Stimulated activated naive B cell treated with anti-CD40 and anti-IgM and Interleukin-4, amounts not matched to agents 10 μg/mL and 1 μg/mL and 100 μg/mL, for 72 hours (primary cell): ENCODE data around the gene UBFD1.
"Not testable (repeated sequence)": the region's sequence is repeated elsewhere in the genome, so short reads cannot be mapped to it uniquely, and the experiment has no call there.

Experiments
- ATAC-seq, 2 donors: fragments of 150-1000 bp; cut with Tn5 transposase; replicated peaks; 2 replicates each; pipeline ENCODE4 v1.10.0; 2021; ENCODE audit warnings: moderate library complexity in 1 of 2
- DNase-seq: peaks from one replicate; pipeline ENCODE4 v3.0.0; 2021
- H3K27ac Mint-ChIP-seq: one replicate; pipeline ENCODE4 v1.8.0; 2022; ENCODE audit warnings: mild to moderate bottlenecking, mixed read lengths
- H3K27me3 Mint-ChIP-seq, 2 donors: one replicate each; pipeline ENCODE4 v1.8.0; 2022; ENCODE audit warnings: mixed read lengths in 2 of 2
- H3K36me3 Mint-ChIP-seq, 2 donors: one replicate each; pipeline ENCODE4 v1.8.0; 2022; ENCODE audit warnings: mixed read lengths in 2 of 2, mild to moderate bottlenecking in 1 of 2
- H3K4me1 Mint-ChIP-seq, 2 donors: one replicate each; pipeline ENCODE4 v1.8.0; 2022; ENCODE audit warnings: mixed read lengths in 2 of 2, mild to moderate bottlenecking in 1 of 2
- H3K4me3 Mint-ChIP-seq, 2 donors: one replicate each; pipeline ENCODE4 v1.8.0; 2022; ENCODE audit warnings: mild to moderate bottlenecking in 2 of 2, mixed read lengths in 2 of 2, moderate library complexity in 1 of 2
- H3K9me3 Mint-ChIP-seq, 2 donors: one replicate each; pipeline ENCODE4 v1.8.0; 2022; ENCODE audit warnings: mixed read lengths in 2 of 2, mild to moderate bottlenecking in 1 of 2

The UBFD1 gene

GRCh38 chr16:23537390-23537789 is 20.1 kb upstream of the UBFD1 start:
- Mint-ChIP-seq H3K4me1 (no peaks in the 10 kb centered on the region), H3K9me3 (no peaks in the 10 kb centered on the region), H3K27ac (no peak overlapping the region), H3K36me3 (peaks cover 27 to 28% of the 10 kb centered on the region in 2 donors), H3K27me3 (no peaks in the 10 kb centered on the region), H3K4me3 (no peak overlapping the region)
- no peak for DNase-seq
- ATAC-seq, result no peak

DNA sequence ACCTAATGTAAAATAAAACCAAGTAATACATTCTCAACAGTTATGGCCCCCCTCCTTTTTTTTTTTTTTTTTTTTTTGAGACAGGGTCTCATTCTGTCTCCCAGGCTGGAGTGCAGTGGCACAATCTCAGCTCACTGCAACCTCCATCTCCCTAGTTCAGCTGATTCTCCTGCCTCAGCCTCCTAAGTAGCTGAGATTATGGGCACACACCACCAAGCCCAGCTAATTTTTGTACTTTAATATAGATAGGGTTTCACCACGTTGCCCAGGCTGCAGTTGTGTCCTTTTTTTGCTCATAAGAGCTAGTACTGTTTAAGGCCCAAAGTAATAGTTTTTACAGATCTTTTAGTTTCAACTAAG is 18.6 kb upstream of the UBFD1 start:
- no peaks in the 10 kb centered on the region for H3K27me3 Mint-ChIP-seq

DNA sequence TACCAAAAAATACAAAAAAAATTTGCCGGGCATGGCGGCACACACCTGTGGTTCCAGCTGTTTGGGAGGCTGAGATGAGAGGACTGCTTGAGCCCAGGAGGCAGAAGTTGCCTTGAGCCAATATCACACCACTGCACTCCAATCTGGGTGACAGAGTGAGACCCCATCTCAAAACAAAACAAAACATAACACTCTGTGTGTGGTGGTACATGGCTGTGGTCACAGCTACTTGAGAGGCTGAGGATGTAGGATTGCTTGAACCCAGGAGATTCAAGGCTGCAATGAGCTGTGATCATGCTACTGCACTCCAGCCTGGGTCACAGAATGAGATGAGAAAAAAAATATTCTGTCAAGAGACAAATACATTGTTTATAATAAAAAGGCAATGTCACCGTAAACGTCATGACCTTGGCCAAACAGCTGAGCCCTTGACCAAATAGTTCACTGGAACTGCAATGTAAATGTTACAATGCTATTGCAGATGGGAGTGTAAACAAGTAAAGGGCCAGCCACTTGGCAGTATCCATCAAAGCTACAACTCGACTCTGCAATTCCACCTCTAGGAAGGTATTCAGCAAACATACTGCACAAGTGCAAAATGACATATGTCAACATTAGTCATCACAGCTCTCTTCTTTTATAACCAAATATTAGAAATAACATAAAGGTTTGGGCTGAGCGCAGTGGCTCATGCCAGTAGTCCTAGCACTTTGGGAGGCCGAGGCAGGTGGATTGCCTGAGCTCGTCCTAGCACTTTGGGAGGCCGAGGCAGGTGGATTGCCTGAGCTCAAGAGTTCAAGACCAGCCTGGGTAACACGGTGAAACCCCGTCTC is 17.3 kb upstream of the UBFD1 start:
- H3K27me3 Mint-ChIP-seq, result no peaks in the 10 kb centered on the region
- no peak overlapping the region for H3K4me3 Mint-ChIP-seq
- H3K4me1 Mint-ChIP-seq, result no peaks in the 10 kb centered on the region
- DNase-seq, result no peak
- no peaks in the 10 kb centered on the region for H3K9me3 Mint-ChIP-seq
- ATAC-seq, result no peak
- no peak overlapping the region for H3K27ac Mint-ChIP-seq
- H3K36me3 Mint-ChIP-seq, result peaks cover 12 to 27% of the 10 kb centered on the region in 2 donors

More for the DNA sequence above, 18.6 kb upstream of the UBFD1 start:
- no peaks in the 10 kb centered on the region for H3K4me1 Mint-ChIP-seq
- H3K36me3 Mint-ChIP-seq, result peaks cover 18 to 25% of the 10 kb centered on the region in 2 donors
- DNase-seq (no peak), ATAC-seq (no peak)
- no peaks in the 10 kb centered on the region for H3K9me3 Mint-ChIP-seq
- H3K4me3 Mint-ChIP-seq, result no peak overlapping the region
- H3K27ac Mint-ChIP-seq, result no peak overlapping the region

DNA sequence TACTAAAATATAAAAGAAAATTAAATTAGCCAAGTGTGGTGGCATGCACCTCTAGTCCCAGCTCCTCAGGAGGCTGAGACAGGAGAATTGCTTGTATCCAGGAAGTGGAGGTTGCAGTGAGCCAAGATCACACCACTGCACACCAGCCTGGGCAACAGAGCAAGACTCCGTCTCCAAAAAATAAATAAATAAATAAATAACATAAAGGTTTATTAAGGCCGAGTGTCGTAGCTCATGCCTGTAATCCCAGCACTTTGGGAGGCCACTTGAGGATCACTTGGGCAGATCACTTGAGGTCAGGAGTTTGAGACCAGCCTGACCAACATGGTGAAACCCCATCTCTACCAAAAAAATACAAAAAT is 16.7 kb upstream of the UBFD1 start:
- not testable (repeated sequence) for ATAC-seq, DNase-seq, H3K4me3 Mint-ChIP-seq, H3K27ac Mint-ChIP-seq, H3K4me1 Mint-ChIP-seq, H3K9me3 Mint-ChIP-seq, H3K27me3 Mint-ChIP-seq
- H3K36me3 Mint-ChIP-seq, result peaks cover 12 to 27% of the 10 kb centered on the region in 2 donors

DNA sequence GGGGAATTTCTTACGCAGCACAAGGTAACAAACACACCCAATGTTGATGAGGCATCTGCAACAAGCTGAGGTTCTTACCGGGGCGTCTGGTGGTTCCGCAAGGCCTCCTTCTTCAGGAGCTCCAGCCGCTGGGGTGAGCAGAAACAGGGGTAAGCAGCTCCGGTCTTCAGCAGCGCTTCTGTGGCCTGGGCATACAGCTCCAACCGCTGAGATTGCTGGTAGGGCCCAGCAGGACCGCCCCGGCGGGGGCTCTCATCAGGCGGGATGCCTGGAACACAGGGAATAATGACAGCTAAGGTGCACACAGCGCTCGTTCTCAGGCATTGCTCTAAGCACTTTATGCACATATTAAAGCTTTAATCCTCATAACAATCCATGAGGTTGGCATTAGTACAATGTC is 13.1 kb upstream of the UBFD1 start:
- ATAC-seq (no peak), DNase-seq (no peak)
- peaks cover 4 to 8% of the 10 kb centered on the region in 2 donors for H3K4me1 Mint-ChIP-seq
- no peaks in the 10 kb centered on the region for H3K9me3 Mint-ChIP-seq
- H3K27me3 Mint-ChIP-seq, result no peaks in the 10 kb centered on the region
- peaks cover 15 to 38% of the 10 kb centered on the region in 2 donors for H3K36me3 Mint-ChIP-seq
- no peak overlapping the region for H3K27ac Mint-ChIP-seq
- H3K4me3 Mint-ChIP-seq, result no peak overlapping the region

GRCh38 chr16:23549938-23550337 is 7.6 kb upstream of the UBFD1 start:
- H3K4me1 Mint-ChIP-seq, result peaks cover 6 to 8% of the 10 kb centered on the region in 2 donors
- H3K27ac Mint-ChIP-seq, result no peak overlapping the region
- no peaks in the 10 kb centered on the region for H3K9me3 Mint-ChIP-seq
- peaks cover 22 to 42% of the 10 kb centered on the region in 2 donors for H3K36me3 Mint-ChIP-seq
- no peak overlapping the region for H3K4me3 Mint-ChIP-seq
- ATAC-seq, result no peak
- H3K27me3 Mint-ChIP-seq, result no peaks in the 10 kb centered on the region
- DNase-seq, result no peak

DNA sequence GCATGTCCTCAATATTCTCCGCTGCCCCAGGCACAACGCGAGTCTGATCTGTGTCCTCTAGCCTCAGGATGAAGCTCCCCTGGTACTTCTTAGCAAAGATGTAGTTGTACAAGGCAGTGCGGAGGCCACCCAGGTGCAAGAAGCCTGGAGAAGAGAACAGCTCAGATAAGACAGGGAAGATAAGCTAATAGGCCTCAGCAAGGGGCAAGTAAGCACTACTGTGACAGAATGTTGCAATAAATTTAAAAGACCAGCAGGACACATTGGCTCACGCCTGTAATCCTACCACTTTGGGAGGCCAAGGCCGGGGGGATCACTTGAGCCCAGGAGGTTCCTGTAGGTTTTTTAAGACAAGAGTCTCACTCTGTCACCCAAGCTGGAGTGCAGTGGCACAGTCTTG is 5.4 kb upstream of the UBFD1 start:
- H3K4me3 Mint-ChIP-seq, result no peak overlapping the region
- H3K9me3 Mint-ChIP-seq, result no peaks in the 10 kb centered on the region
- no peak overlapping the region for H3K27ac Mint-ChIP-seq
- DNase-seq (no peak), ATAC-seq (no peak)
- no peaks in the 10 kb centered on the region for H3K27me3 Mint-ChIP-seq
- H3K36me3 Mint-ChIP-seq, result peaks cover 21 to 41% of the 10 kb centered on the region in 2 donors
- H3K4me1 Mint-ChIP-seq, result peaks cover 8 to 14% of the 10 kb centered on the region in 2 donors

- ATAC-seq (no peak), DNase-seq (no peak)
- H3K27ac Mint-ChIP-seq, result no peak overlapping the region
- H3K4me3 Mint-ChIP-seq, result no peak overlapping the region
- no peaks in the 10 kb centered on the region for H3K9me3 Mint-ChIP-seq
- H3K4me1 Mint-ChIP-seq, result peaks cover 10 to 13% of the 10 kb centered on the region in 2 donors
- H3K27me3 Mint-ChIP-seq, result no peaks in the 10 kb centered on the region
- H3K36me3 Mint-ChIP-seq, result peaks cover 15 to 27% of the 10 kb centered on the region in 2 donors
Observed at GRCh38 chr16:23554536-23554935, 3.0 kb upstream of the UBFD1 start.

GRCh38 chr16:23557779-23558702 is 514 bp downstream of the UBFD1 start:
- no peak for DNase-seq
- Mint-ChIP-seq H3K36me3 (peaks cover 16 to 25% of the 10 kb centered on the region in 2 donors), H3K4me1 (peaks cover 15 to 26% of the 10 kb centered on the region in 2 donors), H3K9me3 (no peaks in the 10 kb centered on the region), H3K4me3 (peak overlapping the region; percentile 93 to 97), H3K27ac (peak overlapping the region; percentile 98), H3K27me3 (no peaks in the 10 kb centered on the region)
- ATAC-seq, result peak; percentile 16 to 17

DNA sequence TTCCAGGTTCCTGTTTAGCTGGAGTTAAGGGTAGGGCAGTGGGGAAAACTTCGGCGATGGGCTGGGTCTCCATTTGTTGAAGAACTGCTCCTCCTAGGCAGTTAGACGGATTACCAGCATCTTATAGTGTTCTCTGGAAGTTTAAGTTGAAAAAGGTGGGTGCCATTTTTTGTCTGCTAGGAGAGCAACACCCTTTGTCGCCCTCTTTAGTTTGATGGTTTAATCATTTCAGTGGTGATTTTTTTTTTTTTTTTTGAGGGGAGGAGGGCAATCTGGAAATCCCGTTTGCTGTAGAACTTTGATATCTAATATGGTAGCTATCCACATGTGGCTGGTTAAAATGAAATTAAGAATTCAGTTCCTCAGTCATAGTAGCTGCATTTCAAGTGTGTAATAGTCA is 4.1 kb downstream of the UBFD1 start:
- no peak for DNase-seq

DNA sequence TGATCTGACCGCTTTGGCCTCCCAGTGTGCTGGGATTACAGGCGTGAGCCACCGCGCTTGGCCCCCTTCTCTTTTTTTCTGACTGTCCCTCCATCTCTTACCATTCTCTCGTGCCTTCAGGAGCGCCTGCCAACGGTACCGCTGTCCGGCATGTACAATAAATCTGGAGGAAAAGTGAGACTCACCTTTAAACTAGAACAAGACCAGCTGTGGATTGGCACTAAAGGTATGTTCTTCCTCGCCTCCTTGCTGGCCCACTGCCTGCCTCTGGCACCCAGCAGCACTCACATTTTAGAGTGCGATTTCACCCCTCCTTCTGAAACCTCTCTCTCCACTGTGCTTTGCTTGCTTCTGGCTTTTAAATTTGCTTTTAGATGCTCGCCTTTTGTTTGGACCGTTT is 5.0 kb downstream of the UBFD1 start:
- no peaks in the 10 kb centered on the region for H3K27me3 Mint-ChIP-seq
- ATAC-seq (no peak), DNase-seq (no peak)
- H3K27ac Mint-ChIP-seq, result peak overlapping the region; percentile 25
- no peaks in the 10 kb centered on the region for H3K9me3 Mint-ChIP-seq
- no peak overlapping the region for H3K4me3 Mint-ChIP-seq
- H3K36me3 Mint-ChIP-seq, result peaks cover 42 to 49% of the 10 kb centered on the region in 2 donors
- H3K4me1 Mint-ChIP-seq, result peaks cover 11 to 13% of the 10 kb centered on the region in 2 donors

More for the DNA sequence above, 4.1 kb downstream of the UBFD1 start:
- peaks cover 13 to 19% of the 10 kb centered on the region in 2 donors for H3K4me1 Mint-ChIP-seq
- no peak for ATAC-seq
- no peak overlapping the region for H3K4me3 Mint-ChIP-seq
- no peaks in the 10 kb centered on the region for H3K27me3 Mint-ChIP-seq
- peaks cover 36 to 44% of the 10 kb centered on the region in 2 donors for H3K36me3 Mint-ChIP-seq
- H3K9me3 Mint-ChIP-seq, result no peaks in the 10 kb centered on the region
- H3K27ac Mint-ChIP-seq, result no peak overlapping the region

GRCh38 chr16:23563186-23563585 is 5.7 kb downstream of the UBFD1 start:
- DNase-seq (no peak), ATAC-seq (no peak)
- no peak overlapping the region for H3K4me3 Mint-ChIP-seq
- H3K4me1 Mint-ChIP-seq, result peaks cover 11 to 13% of the 10 kb centered on the region in 2 donors
- H3K9me3 Mint-ChIP-seq, result no peaks in the 10 kb centered on the region
- H3K36me3 Mint-ChIP-seq, result peaks cover 46 to 54% of the 10 kb centered on the region in 2 donors
- H3K27ac Mint-ChIP-seq, result peak overlapping the region; percentile 68
- H3K27me3 Mint-ChIP-seq, result no peaks in the 10 kb centered on the region

GRCh38 chr16:23564575-23565363 is 7.2 kb downstream of the UBFD1 start:
- ATAC-seq (no peak), DNase-seq (no peak)
- Mint-ChIP-seq H3K27ac (no peak overlapping the region), H3K9me3 (peaks cover 2% of the 10 kb centered on the region in 2 donors), H3K36me3 (peaks cover 49 to 61% of the 10 kb centered on the region in 2 donors), H3K4me3 (no peak overlapping the region), H3K4me1 (peaks cover 11 to 16% of the 10 kb centered on the region in 2 donors), H3K27me3 (no peaks in the 10 kb centered on the region)

GRCh38 chr16:23566724-23567123 is 9.2 kb downstream of the UBFD1 start:
- no peak for ATAC-seq
- no peak for DNase-seq
- H3K4me1 Mint-ChIP-seq, result peaks cover 20 to 22% of the 10 kb centered on the region in 2 donors
- H3K9me3 Mint-ChIP-seq, result peaks cover 2 to 3% of the 10 kb centered on the region in 2 donors
- no peak overlapping the region for H3K27ac Mint-ChIP-seq
- H3K4me3 Mint-ChIP-seq, result no peak overlapping the region
- no peaks in the 10 kb centered on the region for H3K27me3 Mint-ChIP-seq
- H3K36me3 Mint-ChIP-seq, result peaks cover 54 to 71% of the 10 kb centered on the region in 2 donors
